HepG2 (cell line): ENCODE measurements around the gene C20orf204. TPM values are rescaled to one million over a fixed set of nuclear protein-coding genes. Genes with fewer than 3 reads are reported as not detected.

ENCODE experiments used
- BRD4 ChIP-seq: sonication (generic); formaldehyde crosslinking; IDR thresholded peaks from 2 replicates; pipeline ENCODE4 v1.4.0; 2020; ENCODE audit warnings: missing genetic modification reagents
- CEBPG ChIP-seq: IDR thresholded peaks from 2 replicates; pipeline ENCODE4 v1.6.1; 2016
- CENPBD1 ChIP-seq: sonication (generic); formaldehyde crosslinking; IDR thresholded peaks from 2 replicates; pipeline ENCODE4 v1.8.0; 2022; ENCODE audit warnings: missing genetic modification reagents, low read depth, mild to moderate bottlenecking, borderline replicate concordance
- PITX1 ChIP-seq: sonication (generic); formaldehyde crosslinking; IDR thresholded peaks from 2 replicates; pipeline ENCODE4 v1.5.1; 2020; ENCODE audit warnings: mild to moderate bottlenecking, missing genetic modification reagents
- POGZ ChIP-seq: sonication (generic); formaldehyde crosslinking; IDR thresholded peaks from 2 replicates; pipeline ENCODE4 v1.4.0; 2020; ENCODE audit warnings: mild to moderate bottlenecking, missing genetic modification reagents
- RELA ChIP-seq: sonication (generic); formaldehyde crosslinking; IDR thresholded peaks from 2 replicates; pipeline ENCODE4 v1.4.0; 2020; ENCODE audit warnings: missing genetic modification reagents
- RFXANK ChIP-seq: IDR thresholded peaks from 2 replicates; pipeline ENCODE4 v1.6.1; 2016
- SP1 ChIP-seq, 2 experiments: fragments of 450-650 bp in 1 of 2; sonication (generic) in 1 of 2; formaldehyde crosslinking in 1 of 2; IDR thresholded peaks; 2 replicates each; pipeline versions ENCODE4 v1.4.0 to v1.6.1; 2016 to 2020; ENCODE audit warnings: missing genetic modification reagents in 1 of 2
- SRY ChIP-seq: sonication (generic); formaldehyde crosslinking; IDR thresholded peaks from 2 replicates; pipeline ENCODE4 v1.8.0; 2022; ENCODE audit warnings: mild to moderate bottlenecking, missing genetic modification reagents
- TFAP4 ChIP-seq: sonication (generic); IDR thresholded peaks from 2 replicates; pipeline ENCODE4 v1.6.1; 2016; ENCODE audit warnings: low read depth, borderline replicate concordance
- ZFP90 ChIP-seq: sonication (generic); formaldehyde crosslinking; IDR thresholded peaks from 2 replicates; pipeline ENCODE4 v1.8.0; 2022; ENCODE audit warnings: missing genetic modification reagents, mild to moderate bottlenecking, inconsistent platforms, borderline replicate concordance
- ZFYVE20 ChIP-seq: sonication (generic); formaldehyde crosslinking; IDR thresholded peaks from 2 replicates; pipeline ENCODE4 v1.8.0; 2023; ENCODE audit warnings: low read depth, mild to moderate bottlenecking, moderate library complexity, missing genetic modification reagents, borderline replicate concordance
- ZNF441 ChIP-seq: sonication (generic); formaldehyde crosslinking; IDR thresholded peaks from 2 replicates; pipeline ENCODE4 v1.7.0; 2021; ENCODE audit warnings: missing genetic modification reagents, borderline replicate concordance
- ZNF790 ChIP-seq: sonication (generic); formaldehyde crosslinking; IDR thresholded peaks from 2 replicates; pipeline ENCODE4 v1.8.0; 2022; ENCODE audit warnings: missing genetic modification reagents, mild to moderate bottlenecking, borderline replicate concordance
- polyA plus RNA-seq, 8 experiments: library from polyadenylated mRNA; depleted of rRNA in 3 of 8; stranded (reverse) in 7 of 8; unstranded in 1 of 8; fragments of >200 nt; fragmentation: Illumina TruSeq in 4 of 8; extraction: Trizol in 4 of 8; gene quantifications; 2 replicates each; pipeline versions ENCODE4 v1.2.1 to v1.2.3, GENCODE V29; 2011 to 2016; ENCODE audit warnings: low read depth in 4 of 8, missing spikeins in 1 of 8, mixed read lengths in 1 of 8; ENCODE audit not compliant: insufficient read depth in 1 of 8
- total RNA-seq, 5 experiments: library from RNA; depleted of rRNA; stranded (reverse); fragments of >200 nt; fragmentation: Illumina TruSeq; extraction: Trizol; gene quantifications; 2 replicates each; pipeline ENCODE4 v1.2.3, GENCODE V29; 2016; ENCODE audit warnings: low read depth in 1 of 5
- TF ChIP-seq, protein P1 (sequence below): sonication (generic); formaldehyde crosslinking; IDR thresholded peaks from 2 replicates; pipeline ENCODE4 v1.4.0; 2020; ENCODE audit warnings: mild to moderate bottlenecking, missing genetic modification reagents
- TF ChIP-seq, protein P2 (sequence below): sonication (generic); formaldehyde crosslinking; IDR thresholded peaks from 2 replicates; pipeline ENCODE4 v1.4.0; 2020; ENCODE audit warnings: missing genetic modification reagents, mild to moderate bottlenecking, borderline replicate concordance
- TF ChIP-seq, protein P3 (sequence below): sonication (generic); formaldehyde crosslinking; IDR thresholded peaks from 2 replicates; pipeline ENCODE4 v1.5.0; 2020; ENCODE audit warnings: missing genetic modification reagents

Gene C20orf204
- total and polyA plus RNA-seq, 2 of the 13 experiments (the other 11 are each of a cell fraction or from before 2014, with no cell fraction given), result 22.1 to 80.0 TPM

- TF ChIP-seq SP1 (IDR thresholded peaks at IDR 0.05) (no peak), SP1 (CRISPR knock-in tag; IDR thresholded peaks at IDR 0.05) (no peak), CEBPG (CRISPR knock-in tag) (peak; percentile 38; the same call in 1 of the 2 replicates), ZFYVE20 (CRISPR knock-in tag) (no peak), SRY (peak; percentile 25; the same call in 1 of the 2 replicates), CENPBD1 (no peak; the same call in 1 of the 2 replicates), ZFP90 (CRISPR knock-in tag) (0 out of 2 replicates have a peak, but pooled peaks have one; percentile 15), ZNF790 (CRISPR knock-in tag) (no peak; the same call in 1 of the 2 replicates), RELA (no peak), RFXANK (no peak), POGZ (CRISPR knock-in tag) (no peak), BRD4 (CRISPR knock-in tag) (peak; percentile 52), TFAP4 (peak; percentile 27; the same call in 1 of the 2 replicates), PITX1 (CRISPR knock-in tag) (peak; percentile 24; the same call in 1 of the 2 replicates), ZNF441 (CRISPR knock-in tag) (peak; percentile 28; the same call in 1 of the 2 replicates)
- TF ChIP-seq, protein P1, sequence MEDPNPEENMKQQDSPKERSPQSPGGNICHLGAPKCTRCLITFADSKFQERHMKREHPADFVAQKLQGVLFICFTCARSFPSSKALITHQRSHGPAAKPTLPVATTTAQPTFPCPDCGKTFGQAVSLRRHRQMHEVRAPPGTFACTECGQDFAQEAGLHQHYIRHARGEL (CRISPR knock-in tag), result 0 out of 2 replicates have a peak, but pooled peaks have one; percentile 8
- TF ChIP-seq, protein P2, sequence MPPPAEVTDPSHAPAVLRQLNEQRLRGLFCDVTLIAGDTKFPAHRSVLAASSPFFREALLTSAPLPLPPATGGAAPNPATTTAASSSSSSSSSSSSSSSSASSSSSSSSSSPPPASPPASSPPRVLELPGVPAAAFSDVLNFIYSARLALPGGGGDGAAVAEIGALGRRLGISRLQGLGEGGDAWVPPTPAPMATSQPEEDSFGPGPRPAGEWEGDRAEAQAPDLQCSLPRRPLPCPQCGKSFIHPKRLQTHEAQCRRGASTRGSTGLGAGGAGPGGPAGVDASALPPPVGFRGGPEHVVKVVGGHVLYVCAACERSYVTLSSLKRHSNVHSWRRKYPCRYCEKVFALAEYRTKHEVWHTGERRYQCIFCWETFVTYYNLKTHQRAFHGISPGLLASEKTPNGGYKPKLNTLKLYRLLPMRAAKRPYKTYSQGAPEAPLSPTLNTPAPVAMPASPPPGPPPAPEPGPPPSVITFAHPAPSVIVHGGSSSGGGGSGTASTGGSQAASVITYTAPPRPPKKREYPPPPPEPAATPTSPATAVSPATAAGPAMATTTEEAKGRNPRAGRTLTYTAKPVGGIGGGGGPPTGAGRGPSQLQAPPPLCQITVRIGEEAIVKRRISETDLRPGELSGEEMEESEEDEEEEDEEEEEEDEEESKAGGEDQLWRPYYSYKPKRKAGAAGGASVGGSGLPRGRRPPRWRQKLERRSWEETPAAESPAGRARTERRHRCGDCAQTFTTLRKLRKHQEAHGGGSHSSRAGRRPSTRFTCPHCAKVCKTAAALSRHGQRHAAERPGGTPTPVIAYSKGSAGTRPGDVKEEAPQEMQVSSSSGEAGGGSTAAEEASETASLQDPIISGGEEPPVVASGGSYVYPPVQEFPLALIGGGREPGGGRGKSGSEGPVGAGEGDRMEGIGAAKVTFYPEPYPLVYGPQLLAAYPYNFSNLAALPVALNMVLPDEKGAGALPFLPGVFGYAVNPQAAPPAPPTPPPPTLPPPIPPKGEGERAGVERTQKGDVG, result no peak
- TF ChIP-seq, protein P3, sequence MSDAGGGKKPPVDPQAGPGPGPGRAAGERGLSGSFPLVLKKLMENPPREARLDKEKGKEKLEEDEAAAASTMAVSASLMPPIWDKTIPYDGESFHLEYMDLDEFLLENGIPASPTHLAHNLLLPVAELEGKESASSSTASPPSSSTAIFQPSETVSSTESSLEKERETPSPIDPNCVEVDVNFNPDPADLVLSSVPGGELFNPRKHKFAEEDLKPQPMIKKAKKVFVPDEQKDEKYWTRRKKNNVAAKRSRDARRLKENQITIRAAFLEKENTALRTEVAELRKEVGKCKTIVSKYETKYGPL (CRISPR knock-in tag), result no peak
Observed at GRCh38 chr20:64079273-64080012, 43.5 kb downstream of the C20orf204 start, which contains the start of gene RGS19 (continued).
